Gastrocnemius medialis (tissue), 4 donors: ENCODE data around the gene TRIM71. TPM values are rescaled to one million over a fixed set of nuclear protein-coding genes. Genes with fewer than 3 reads are reported as not detected.
"Not testable (repeated sequence)": the region's sequence is repeated elsewhere in the genome, so short reads cannot be mapped to it uniquely, and the experiment has no call there.

Source experiments
- ATAC-seq, 2 donors: fragments of 150-250 bp; one replicate each; pipeline ENCODE4 v1.9.1; 2016
- DNase-seq, 2 donors: peaks; one replicate each; pipeline ENCODE4 v3.0.0-alpha.2; 2019
- H3K27ac ChIP-seq, 4 donors: fragments of 200-600 bp; sonication (generic); 1 replicate in 1 of 4; 2 replicates in 3 of 4; pipeline ENCODE4 v1.5.1; 2016 to 2018; ENCODE audit warnings: mild to moderate bottlenecking in 2 of 4, moderate library complexity in 1 of 4
- H3K27me3 ChIP-seq, 3 donors: fragments of 200-600 bp; sonication (generic) in 2 of 3; 1 replicate in 1 of 3; 2 replicates in 2 of 3; pipeline versions ENCODE4 v1.5.1 to v1.6.0; 2016 to 2019; ENCODE audit warnings: mild to moderate bottlenecking in 1 of 3, moderate library complexity in 1 of 3
- H3K36me3 ChIP-seq, 2 donors: fragments of 200-600 bp; sonication (generic) in 1 of 2; one replicate each; pipeline ENCODE4 v1.5.1; 2017 to 2018
- H3K4me1 ChIP-seq, 2 donors: fragments of 200-600 bp; sonication (generic) in 1 of 2; one replicate each; pipeline ENCODE4 v1.5.1; 2016 to 2017; ENCODE audit warnings: mild to moderate bottlenecking in 2 of 2
- H3K4me3 ChIP-seq, 4 donors: fragments of 200-600 bp; sonication (generic) in 3 of 4; 1 replicate in 1 of 4; 2 replicates in 3 of 4; pipeline ENCODE4 v1.5.1; 2016 to 2019; ENCODE audit warnings: mild to moderate bottlenecking in 2 of 4
- H3K9me3 ChIP-seq, 3 donors: fragments of 200-600 bp; sonication (generic) in 2 of 3; 1 replicate in 1 of 3; 2 replicates in 2 of 3; pipeline ENCODE4 v1.5.1; 2016 to 2019
- POLR2A ChIP-seq, 2 donors: fragments of 450-650 bp; IDR thresholded peaks; one replicate each; pipeline ENCODE4 v1.6.1; 2017; ENCODE audit warnings: antibody characterized with exemption in 2 of 2, mild to moderate bottlenecking in 2 of 2, moderate library complexity in 2 of 2
- in situ Hi-C, 4 donors: fragments of 200-750 bp; cut with MboI; loops; one replicate each; pipeline versions ENCODE4 v1.15.0 to v1.8.0; 2017; ENCODE audit warnings: low sequenced_read_pairs in 4 of 4
- intact Hi-C: fragments of 100-400 bp; cut with DNase I; formaldehyde crosslinking; loops from one replicate; pipeline ENCODE4 v1.15.1; 2023; ENCODE audit warnings: low total_unique reads
- total RNA-seq, 4 donors: library from RNA; depleted of rRNA; stranded (reverse); fragments of >200 nt; gene quantifications; one replicate each; pipeline versions ENCODE4 v1.1.0 to v1.2.3, GENCODE V29; 2016
- TF ChIP-seq, protein P1 (sequence below), 5 experiments: fragments of 450-650 bp in 3 of 5; fragments of 200-600 bp in 2 of 5; sonication (generic) in 2 of 5; IDR thresholded peaks in 4 of 5; conservative IDR thresholded peaks in 1 of 5; 1 replicate in 4 of 5; 2 replicates in 1 of 5; pipeline ENCODE4 v1.5.1; 2016 to 2019; ENCODE audit warnings: antibody characterized with exemption in 5 of 5, mild to moderate bottlenecking in 3 of 5, moderate library complexity in 3 of 5

Gene TRIM71
- total RNA-seq, 4 donors from 2014 or later, result not detected

GRCh38 chr3:32930161-32930560 is 112.4 kb downstream of the TRIM71 start:
- in situ Hi-C loops (loop anchor here in 1 of 4 donors (10.0 kb wide), 1 partner anchor 195 kb away; no protein-coding TSS in a partner anchor), intact Hi-C loops (no loop called here)
- no peak for ATAC-seq

GRCh38 chr3:32931273-32931672 is 113.5 kb downstream of the TRIM71 start:
- H3K9me3 ChIP-seq, H3K27me3 ChIP-seq, H3K36me3 ChIP-seq, intact Hi-C loops, H3K4me1 ChIP-seq, H3K4me3 ChIP-seq, ATAC-seq, DNase-seq, H3K27ac ChIP-seq: not testable (repeated sequence)
- in situ Hi-C loops, result loop anchor here in 1 of 4 donors (10.0 kb wide), 1 partner anchor 196 kb away; no protein-coding TSS in a partner anchor

More at GRCh38 chr3:32930161-32930560, 112.4 kb downstream of the TRIM71 start:
- Histone ChIP-seq H3K4me1 (no peaks in the 10 kb centered on the region), H3K4me3 (no peak overlapping the region), H3K36me3 (no peaks in the 10 kb centered on the region), H3K9me3 (no peaks in the 10 kb centered on the region), H3K27me3 (no peaks in the 10 kb centered on the region), H3K27ac (no peak overlapping the region)
- TF ChIP-seq, protein P1, sequence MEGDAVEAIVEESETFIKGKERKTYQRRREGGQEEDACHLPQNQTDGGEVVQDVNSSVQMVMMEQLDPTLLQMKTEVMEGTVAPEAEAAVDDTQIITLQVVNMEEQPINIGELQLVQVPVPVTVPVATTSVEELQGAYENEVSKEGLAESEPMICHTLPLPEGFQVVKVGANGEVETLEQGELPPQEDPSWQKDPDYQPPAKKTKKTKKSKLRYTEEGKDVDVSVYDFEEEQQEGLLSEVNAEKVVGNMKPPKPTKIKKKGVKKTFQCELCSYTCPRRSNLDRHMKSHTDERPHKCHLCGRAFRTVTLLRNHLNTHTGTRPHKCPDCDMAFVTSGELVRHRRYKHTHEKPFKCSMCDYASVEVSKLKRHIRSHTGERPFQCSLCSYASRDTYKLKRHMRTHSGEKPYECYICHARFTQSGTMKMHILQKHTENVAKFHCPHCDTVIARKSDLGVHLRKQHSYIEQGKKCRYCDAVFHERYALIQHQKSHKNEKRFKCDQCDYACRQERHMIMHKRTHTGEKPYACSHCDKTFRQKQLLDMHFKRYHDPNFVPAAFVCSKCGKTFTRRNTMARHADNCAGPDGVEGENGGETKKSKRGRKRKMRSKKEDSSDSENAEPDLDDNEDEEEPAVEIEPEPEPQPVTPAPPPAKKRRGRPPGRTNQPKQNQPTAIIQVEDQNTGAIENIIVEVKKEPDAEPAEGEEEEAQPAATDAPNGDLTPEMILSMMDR (IDR thresholded peaks at IDR 0.05 in 4 of 5, conservative IDR thresholded peaks at IDR 0.05 in 1 of 5), result no peak
- TF ChIP-seq POLR2A (IDR thresholded peaks at IDR 0.05), result no peak
- no peak for DNase-seq

DNA sequence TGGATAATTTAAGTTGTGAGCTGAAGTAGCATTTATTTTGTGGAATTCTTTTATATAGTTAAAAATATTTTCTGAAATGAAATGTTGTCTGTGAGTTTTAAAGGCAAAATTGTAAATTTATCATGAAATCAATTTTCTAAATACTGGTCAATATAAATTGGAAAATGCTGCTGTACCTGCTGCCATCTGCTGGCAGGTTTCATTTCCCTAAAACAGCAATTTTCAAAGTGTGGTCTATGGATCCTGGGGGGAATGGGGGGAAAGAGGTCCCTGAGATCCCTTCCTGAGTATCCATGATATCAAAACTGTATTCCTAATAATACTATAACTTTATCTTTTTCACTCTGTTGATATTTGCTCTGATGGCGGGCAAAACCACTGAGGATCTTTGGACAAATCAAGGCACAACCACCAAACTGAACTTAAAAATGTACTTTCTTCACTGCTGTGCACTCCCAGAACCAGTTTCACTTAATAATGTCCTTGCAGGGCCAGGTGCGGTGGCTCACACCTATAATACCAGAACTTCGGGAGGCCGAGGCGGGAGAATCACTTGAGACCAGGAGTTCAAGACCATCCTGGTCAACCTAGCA is 116.4 kb downstream of the TRIM71 start:
- H3K9me3 ChIP-seq, result no peaks in the 10 kb centered on the region
- no peak for ATAC-seq
- intact Hi-C loops, result no loop called here
- no peak for DNase-seq
- in situ Hi-C loops, result loop anchor here in 1 of 4 donors (10.0 kb wide), 1 partner anchor 199 kb away; no protein-coding TSS in a partner anchor
- H3K27ac ChIP-seq, result no peak overlapping the region
- H3K36me3 ChIP-seq, result no peaks in the 10 kb centered on the region
- no peak for TF ChIP-seq POLR2A (IDR thresholded peaks at IDR 0.05)
- TF ChIP-seq, protein P1 (IDR thresholded peaks at IDR 0.05 in 4 of 5, conservative IDR thresholded peaks at IDR 0.05 in 1 of 5), result peak in 2 of 5 experiments; percentile 40 to 41
- H3K27me3 ChIP-seq, result no peaks in the 10 kb centered on the region
- no peaks in the 10 kb centered on the region for H3K4me1 ChIP-seq
- no peak overlapping the region for H3K4me3 ChIP-seq

DNA sequence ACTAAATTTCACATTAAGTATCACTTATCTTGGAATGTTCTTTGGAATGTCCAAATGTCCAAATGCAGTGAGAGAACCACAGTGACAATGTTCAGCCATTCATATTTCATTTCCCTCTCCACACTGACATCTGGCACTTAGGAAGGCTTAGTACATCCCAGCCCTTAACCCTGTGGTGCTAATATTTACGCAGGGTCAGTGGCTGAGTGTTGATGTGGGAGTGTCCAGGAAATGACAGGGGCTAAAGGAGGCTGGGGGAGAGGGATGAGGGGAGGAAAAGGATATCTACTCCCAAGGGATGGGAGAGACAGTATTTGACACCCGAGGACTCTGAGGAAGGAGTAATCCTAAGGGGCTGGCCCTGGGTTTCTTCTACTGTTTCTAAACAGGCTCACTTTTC is 119.5 kb downstream of the TRIM71 start:
- no peaks in the 10 kb centered on the region for H3K9me3 ChIP-seq
- no peaks in the 10 kb centered on the region for H3K36me3 ChIP-seq
- no peaks in the 10 kb centered on the region for H3K4me1 ChIP-seq
- no peak overlapping the region for H3K4me3 ChIP-seq
- TF ChIP-seq POLR2A (IDR thresholded peaks at IDR 0.05), result no peak
- TF ChIP-seq, protein P1 (IDR thresholded peaks at IDR 0.05 in 4 of 5, conservative IDR thresholded peaks at IDR 0.05 in 1 of 5), result no peak
- H3K27ac ChIP-seq, result no peak overlapping the region
- in situ Hi-C loops, result loop anchor here in 1 of 4 donors (10.0 kb wide), 1 partner anchor 203 kb away; no protein-coding TSS in a partner anchor
- DNase-seq (no peak), ATAC-seq (no peak)
- no peaks in the 10 kb centered on the region for H3K27me3 ChIP-seq
- intact Hi-C loops, result no loop called here

DNA sequence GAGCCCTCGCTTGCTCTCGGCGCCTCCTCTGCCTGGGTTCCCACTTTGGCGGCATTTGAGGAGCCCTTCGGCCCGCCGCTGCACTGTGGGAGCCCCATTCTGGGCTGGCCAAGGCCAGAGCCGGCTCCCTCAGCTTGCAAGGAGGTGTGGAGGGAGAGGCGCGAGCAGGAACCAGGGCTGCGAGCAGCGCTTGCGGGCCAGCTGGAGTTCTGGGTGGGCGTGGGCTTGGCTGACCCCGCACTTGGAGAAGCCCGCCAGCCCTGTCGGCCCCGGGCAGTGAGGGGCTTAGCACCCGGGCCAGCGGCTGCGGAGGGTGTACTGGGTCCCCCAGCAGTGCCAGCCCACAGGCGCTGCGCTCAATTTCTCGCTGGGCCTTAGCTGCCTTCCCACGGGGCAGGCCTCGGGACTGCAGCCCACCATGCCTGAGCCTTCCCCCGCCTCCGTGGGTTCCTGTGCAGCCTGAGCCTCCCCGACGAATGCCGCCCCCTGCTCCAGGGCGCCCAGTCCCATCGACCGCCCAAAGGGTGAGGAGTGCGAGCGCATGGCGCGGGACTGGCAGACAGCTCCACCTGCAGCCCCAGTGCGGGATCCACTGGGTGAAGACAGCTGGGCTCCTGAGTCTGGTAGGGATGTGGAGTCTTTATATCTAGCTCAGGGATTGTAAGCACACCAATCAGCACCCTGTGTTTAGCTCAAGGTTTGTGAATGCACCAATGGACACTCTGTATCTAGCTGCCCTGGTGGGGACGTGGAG is 121.9 kb downstream of the TRIM71 start:
- ATAC-seq, H3K4me3 ChIP-seq, H3K9me3 ChIP-seq, H3K27ac ChIP-seq, intact Hi-C loops, H3K36me3 ChIP-seq, DNase-seq, H3K4me1 ChIP-seq, H3K27me3 ChIP-seq: not testable (repeated sequence)
- in situ Hi-C loops, result loop anchor here in 1 of 4 donors (10.0 kb wide), 1 partner anchor 205 kb away; no protein-coding TSS in a partner anchor
